ENCODE data around the gene TTBK2. TPM values are rescaled to one million over a fixed set of nuclear protein-coding genes. Genes with fewer than 3 reads are reported as not detected.

TTBK2 gene
- total RNA-seq, 1 experiment from 2014 or later: 10.6 TPM

DNA sequence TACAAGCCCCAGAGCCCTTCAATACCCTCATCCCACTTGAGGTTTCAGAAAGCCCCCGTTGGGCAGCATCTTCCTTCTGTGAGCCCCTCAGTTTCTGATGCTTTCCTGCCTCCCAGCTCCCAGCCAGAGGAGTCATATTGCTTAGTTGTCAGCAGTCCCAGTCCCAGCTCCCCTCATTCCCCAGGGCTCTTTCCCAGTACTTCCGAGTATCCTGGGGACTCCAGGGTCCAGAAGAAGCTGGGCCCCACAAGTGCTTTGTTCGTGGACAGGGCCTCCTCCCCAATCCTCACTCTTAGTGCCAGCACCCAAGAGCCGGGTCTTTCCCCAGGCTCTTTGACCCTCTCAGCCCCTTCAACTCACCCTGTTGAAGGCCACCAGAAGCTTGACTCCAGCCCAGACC is 227.6 kb downstream of the TTBK2 start:
- no peak overlapping the region for H2BK15ac ChIP-seq (ENCODE audit: low read depth, low read length)
- no peak overlapping the region for H3K56ac ChIP-seq (ENCODE audit: insufficient read length, low read depth, low read length)
- H3K14ac ChIP-seq (ENCODE audit: insufficient read depth, low read length): no peak overlapping the region
- H3K27me3 ChIP-seq (ENCODE audit: insufficient read depth, low read length): no peaks in the 10 kb centered on the region
- no peak overlapping the region for H2BK5ac ChIP-seq (ENCODE audit: insufficient read length, low read length)
- H4K20me1 ChIP-seq (ENCODE audit: control insufficient read depth, insufficient read depth, insufficient read length): no peaks in the 10 kb centered on the region
- H4K5ac ChIP-seq (ENCODE audit: insufficient read length, low read depth, low read length): no peak overlapping the region
- TF ChIP-seq, protein P1, sequence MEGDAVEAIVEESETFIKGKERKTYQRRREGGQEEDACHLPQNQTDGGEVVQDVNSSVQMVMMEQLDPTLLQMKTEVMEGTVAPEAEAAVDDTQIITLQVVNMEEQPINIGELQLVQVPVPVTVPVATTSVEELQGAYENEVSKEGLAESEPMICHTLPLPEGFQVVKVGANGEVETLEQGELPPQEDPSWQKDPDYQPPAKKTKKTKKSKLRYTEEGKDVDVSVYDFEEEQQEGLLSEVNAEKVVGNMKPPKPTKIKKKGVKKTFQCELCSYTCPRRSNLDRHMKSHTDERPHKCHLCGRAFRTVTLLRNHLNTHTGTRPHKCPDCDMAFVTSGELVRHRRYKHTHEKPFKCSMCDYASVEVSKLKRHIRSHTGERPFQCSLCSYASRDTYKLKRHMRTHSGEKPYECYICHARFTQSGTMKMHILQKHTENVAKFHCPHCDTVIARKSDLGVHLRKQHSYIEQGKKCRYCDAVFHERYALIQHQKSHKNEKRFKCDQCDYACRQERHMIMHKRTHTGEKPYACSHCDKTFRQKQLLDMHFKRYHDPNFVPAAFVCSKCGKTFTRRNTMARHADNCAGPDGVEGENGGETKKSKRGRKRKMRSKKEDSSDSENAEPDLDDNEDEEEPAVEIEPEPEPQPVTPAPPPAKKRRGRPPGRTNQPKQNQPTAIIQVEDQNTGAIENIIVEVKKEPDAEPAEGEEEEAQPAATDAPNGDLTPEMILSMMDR (conservative IDR thresholded peaks at IDR 0.05): no peak
- H3K9me3 ChIP-seq (ENCODE audit: control insufficient read depth, low read depth, low read length): no peaks in the 10 kb centered on the region
- no peak overlapping the region for H3K27ac ChIP-seq (ENCODE audit: insufficient read length, low read depth, low read length)
- no peak overlapping the region for H2BK12ac ChIP-seq (ENCODE audit: insufficient read length, low read depth, low read length)
- no CpG with 5 or more reads among the region's 4 CpGs for WGBS (ENCODE audit: extremely low coverage, insufficient read length, low lambda C conversion rate)
- H3K79me1 ChIP-seq (ENCODE audit: insufficient read depth, low read depth, low read length, poor library complexity, severe bottlenecking): no peaks in the 10 kb centered on the region
- no peak overlapping the region for H2BK120ac ChIP-seq (ENCODE audit: low read depth, low read length, poor library complexity, severe bottlenecking)
- no peak overlapping the region for H3K4ac ChIP-seq (ENCODE audit: low read depth, low read length)
- no peak for DNase-seq
- H2BK20ac ChIP-seq (ENCODE audit: low read depth, low read length, poor library complexity, severe bottlenecking): no peak overlapping the region
- H3K27ac Mint-ChIP-seq: 0 out of 7 replicates have a peak overlapping the region, but pooled peaks of 1 of the 3 experiments have one; percentile 12
- H3K36me3 Mint-ChIP-seq (ENCODE audit: insufficient read depth in 1 of 3, low read depth in 3 of 3): peaks cover 0 to 14% (median 2%) of the 10 kb centered on the region in 3 experiments; a peak in 2 of 7 replicates
- no peaks in the 10 kb centered on the region for H3K23me2 ChIP-seq (ENCODE audit: insufficient read length, low read depth, low read length, poor library complexity, severe bottlenecking)
- no peak overlapping the region for H3T11ph ChIP-seq (ENCODE audit: low read length)
- no peak overlapping the region for H2AK5ac ChIP-seq (ENCODE audit: insufficient read length, low read length)
- H3K23ac ChIP-seq (ENCODE audit: insufficient read length, low read depth, low read length): no peak overlapping the region
- no peaks in the 10 kb centered on the region for H3K4me1 ChIP-seq (ENCODE audit: insufficient read depth, low read length)
- no peaks in the 10 kb centered on the region for H3K9me3 Mint-ChIP-seq
- H4K91ac ChIP-seq (ENCODE audit: insufficient read length, low read depth, low read length): no peak overlapping the region
- H3K18ac ChIP-seq (ENCODE audit: insufficient read length, low read depth, low read length): no peak overlapping the region
- H3K4me2 ChIP-seq (ENCODE audit: insufficient read depth, insufficient read length, low read length): no peak overlapping the region
- H2AFZ ChIP-seq (ENCODE audit: low read length): no peak overlapping the region
- H3K27me3 Mint-ChIP-seq (ENCODE audit: low read depth): no peaks in the 10 kb centered on the region
- no peak overlapping the region for H3K9ac ChIP-seq (ENCODE audit: extremely low read depth, insufficient read length, low read length)
- no peaks in the 10 kb centered on the region for H3K79me2 ChIP-seq (ENCODE audit: insufficient read depth, low read length)
- H3K4me1 Mint-ChIP-seq: peaks cover 0 to 3% of the 10 kb centered on the region in 2 experiments; a peak in 1 of 4 replicates
- H3K4me3 Mint-ChIP-seq: no peak overlapping the region
- no peak overlapping the region for H4K8ac ChIP-seq (replicated peaks; ENCODE audit: insufficient read length, low read depth, low read length)

All from H9 (cell line).